BJ (cell line): ENCODE measurements around the gene GID4. TPM values are rescaled to one million over a fixed set of nuclear protein-coding genes. Genes with fewer than 3 reads are reported as not detected.
A peak's percentile ranks its signal among the peaks of the same experiment; 100 is the strongest.

Experiments
- CTCF ChIA-PET: fragments of 350-600 bp; formaldehyde crosslinking; extraction: SDS; loops from one replicate; lab custom pipeline; 2021; ENCODE audit warnings: antibody characterized with exemption, inconsistent platforms; lab: Yijun Ruan, JAX
- POLR2A ChIA-PET: fragments of 300-600 bp; sonication (Branson Sonifier 250); formaldehyde crosslinking; extraction: SDS; loops from one replicate; lab custom pipeline; 2021; ENCODE audit warnings: antibody characterized with exemption; lab: Charles Lee
- DNase-seq: peaks from one replicate; pipeline ENCODE4 v3.0.0-alpha.2; 2011; ENCODE audit warnings: low read depth
- H3K27me3 ChIP-seq: 2 replicates; pipeline ENCODE4 v1.6.0; 2011; ENCODE audit warnings: low read length; ENCODE audit not compliant: control insufficient read depth, insufficient read depth
- H3K36me3 ChIP-seq: 2 replicates; pipeline ENCODE4 v1.5.1; 2011; ENCODE audit warnings: low read length; ENCODE audit not compliant: control insufficient read depth, insufficient read depth
- H3K4me3 ChIP-seq: 2 replicates; pipeline ENCODE4 v1.5.1; 2011; ENCODE audit warnings: low read depth, mild to moderate bottlenecking, control low read depth, low read length
- polyA plus RNA-seq: library from polyadenylated mRNA; depleted of rRNA; stranded (reverse); fragments of >200 nt; gene quantifications from 2 replicates; pipeline ENCODE4 v1.2.3, GENCODE V29; 2011
- TF ChIP-seq, protein P1 (sequence below): IDR thresholded peaks from 2 replicates; pipeline ENCODE4 v1.5.1; 2011; ENCODE audit warnings: low read depth, mild to moderate bottlenecking, control low read depth, inconsistent platforms, low read length, moderate library complexity; ENCODE audit not compliant: insufficient read depth

The GID4 gene
- polyA plus RNA-seq, 1 experiment = 6.9 TPM

DNA sequence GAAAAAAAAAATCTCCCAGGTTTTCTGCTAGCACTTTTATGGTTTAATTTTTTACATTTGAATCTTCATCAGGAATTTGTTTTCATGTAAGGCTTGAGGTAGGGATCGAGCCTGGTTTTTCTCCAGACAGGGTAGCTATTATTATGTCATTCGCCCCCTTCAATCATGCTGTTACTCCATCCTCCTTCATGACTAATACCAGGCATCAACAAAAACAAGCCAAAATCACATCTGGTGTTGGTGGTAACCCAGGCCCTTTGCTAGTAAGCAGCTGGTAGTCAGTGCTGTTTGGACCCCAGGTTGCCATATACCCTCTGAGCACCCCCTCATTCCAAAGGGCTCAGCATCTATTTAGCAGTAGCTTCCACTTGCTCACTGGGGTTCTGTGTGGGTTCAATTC lies 37.0 kb upstream of the GID4 start:
- ChIA-PET CTCF (interaction anchor here (0.6 to 2.0 kb wide), 5 partner anchors 11 to 111 kb away, joined by 3 to 5 read pairs (median 3); no protein-coding TSS in a partner anchor), POLR2A (no interaction called here)

DNA sequence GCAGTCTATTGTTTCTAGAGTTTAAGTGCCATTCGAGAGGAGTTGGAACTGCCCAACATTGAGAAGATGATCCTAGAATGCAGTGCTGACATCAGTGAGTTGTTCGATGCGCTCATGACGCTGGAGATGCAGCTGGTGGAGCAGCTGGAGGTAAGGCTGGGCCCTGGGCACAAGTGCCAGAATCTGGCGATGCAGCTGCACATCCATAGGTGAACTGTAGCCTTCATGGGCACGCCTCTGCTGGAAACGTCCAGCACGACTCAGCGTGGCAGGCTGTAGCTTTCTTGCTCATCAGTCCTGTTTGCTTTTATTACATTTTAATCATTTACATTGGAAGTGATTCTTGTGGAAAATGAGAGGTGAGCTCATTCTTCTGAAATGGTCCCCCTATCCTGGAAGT lies 34.9 kb upstream of the GID4 start:
- DNase-seq = no peak
- no peak overlapping the region for H3K4me3 ChIP-seq
- ChIA-PET POLR2A (no interaction called here), CTCF (interaction anchor here (1.5 kb wide), 1 partner anchor 11 kb away, joined by 4 read pairs; no protein-coding TSS in a partner anchor)
- TF ChIP-seq, protein P1, sequence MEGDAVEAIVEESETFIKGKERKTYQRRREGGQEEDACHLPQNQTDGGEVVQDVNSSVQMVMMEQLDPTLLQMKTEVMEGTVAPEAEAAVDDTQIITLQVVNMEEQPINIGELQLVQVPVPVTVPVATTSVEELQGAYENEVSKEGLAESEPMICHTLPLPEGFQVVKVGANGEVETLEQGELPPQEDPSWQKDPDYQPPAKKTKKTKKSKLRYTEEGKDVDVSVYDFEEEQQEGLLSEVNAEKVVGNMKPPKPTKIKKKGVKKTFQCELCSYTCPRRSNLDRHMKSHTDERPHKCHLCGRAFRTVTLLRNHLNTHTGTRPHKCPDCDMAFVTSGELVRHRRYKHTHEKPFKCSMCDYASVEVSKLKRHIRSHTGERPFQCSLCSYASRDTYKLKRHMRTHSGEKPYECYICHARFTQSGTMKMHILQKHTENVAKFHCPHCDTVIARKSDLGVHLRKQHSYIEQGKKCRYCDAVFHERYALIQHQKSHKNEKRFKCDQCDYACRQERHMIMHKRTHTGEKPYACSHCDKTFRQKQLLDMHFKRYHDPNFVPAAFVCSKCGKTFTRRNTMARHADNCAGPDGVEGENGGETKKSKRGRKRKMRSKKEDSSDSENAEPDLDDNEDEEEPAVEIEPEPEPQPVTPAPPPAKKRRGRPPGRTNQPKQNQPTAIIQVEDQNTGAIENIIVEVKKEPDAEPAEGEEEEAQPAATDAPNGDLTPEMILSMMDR = no peak
- H3K36me3 ChIP-seq = no peaks in the 10 kb centered on the region
- H3K27me3 ChIP-seq = no peaks in the 10 kb centered on the region

More for the DNA sequence above, 37.0 kb upstream of the GID4 start:
- Histone ChIP-seq H3K36me3 (no peaks in the 10 kb centered on the region), H3K4me3 (no peak overlapping the region), H3K27me3 (no peaks in the 10 kb centered on the region)
- TF ChIP-seq, protein P1 = no peak
- DNase-seq = no peak

DNA sequence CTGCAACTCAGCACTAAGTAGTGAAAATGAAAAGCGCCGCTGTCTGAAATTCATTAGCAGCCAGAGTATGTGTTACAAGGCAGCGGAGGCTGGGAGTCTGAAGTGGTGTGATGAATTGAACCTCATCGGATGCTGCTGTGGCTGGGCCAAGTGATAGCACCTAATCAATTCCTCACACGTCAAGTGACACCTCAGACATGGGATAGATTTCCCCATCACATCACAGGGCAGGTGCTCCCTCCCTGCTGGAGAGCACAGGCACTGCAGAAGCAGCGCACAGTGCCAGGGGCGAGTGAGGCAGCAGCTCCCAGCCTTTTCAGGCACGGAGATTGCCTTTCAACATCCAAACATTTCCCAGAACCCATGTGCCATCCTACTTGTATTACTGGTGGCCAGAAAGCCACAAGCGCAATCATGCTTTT lies 34.3 kb upstream of the GID4 start:
- Histone ChIP-seq H3K27me3 (no peaks in the 10 kb centered on the region), H3K36me3 (no peaks in the 10 kb centered on the region), H3K4me3 (no peak overlapping the region)
- CTCF ChIA-PET = interaction anchor here (0.9 to 1.5 kb wide), 2 partner anchors 11 to 29 kb away, joined by 4 read pairs; no protein-coding TSS in a partner anchor
- POLR2A ChIA-PET = no interaction called here
- no peak for DNase-seq
- TF ChIP-seq, protein P1 = peak; percentile 10; the same call in 1 of the 2 replicates

DNA sequence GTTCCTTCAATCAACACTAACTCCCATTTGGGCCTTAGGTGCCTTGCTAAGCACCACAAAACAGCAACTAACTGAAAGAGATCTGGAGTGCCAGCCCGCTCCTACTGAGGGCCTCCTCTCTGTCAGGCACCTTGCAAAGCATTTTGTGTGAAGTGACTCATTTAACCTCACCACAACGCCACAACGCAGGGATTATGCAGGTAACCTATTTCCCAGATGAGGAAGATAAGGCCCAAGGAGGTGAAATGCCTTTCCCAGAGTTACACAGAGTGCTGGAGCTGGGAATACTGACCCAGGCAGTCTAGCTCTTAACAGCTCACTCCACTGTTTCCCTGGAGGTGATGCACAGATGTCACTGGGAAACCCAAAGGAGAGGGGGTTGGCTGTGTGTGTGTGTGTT lies 33.7 kb upstream of the GID4 start:
- 0 out of 2 replicates have a peak, but pooled peaks cover 2% of the 10 kb centered on the region for H3K36me3 ChIP-seq
- no peak for DNase-seq
- CTCF ChIA-PET = interaction anchor here (0.9 kb wide), 1 partner anchor 29 kb away, joined by 4 read pairs; no protein-coding TSS in a partner anchor
- H3K4me3 ChIP-seq = no peak overlapping the region
- H3K27me3 ChIP-seq = no peaks in the 10 kb centered on the region
- POLR2A ChIA-PET = no interaction called here
- TF ChIP-seq, protein P1 = no peak

DNA sequence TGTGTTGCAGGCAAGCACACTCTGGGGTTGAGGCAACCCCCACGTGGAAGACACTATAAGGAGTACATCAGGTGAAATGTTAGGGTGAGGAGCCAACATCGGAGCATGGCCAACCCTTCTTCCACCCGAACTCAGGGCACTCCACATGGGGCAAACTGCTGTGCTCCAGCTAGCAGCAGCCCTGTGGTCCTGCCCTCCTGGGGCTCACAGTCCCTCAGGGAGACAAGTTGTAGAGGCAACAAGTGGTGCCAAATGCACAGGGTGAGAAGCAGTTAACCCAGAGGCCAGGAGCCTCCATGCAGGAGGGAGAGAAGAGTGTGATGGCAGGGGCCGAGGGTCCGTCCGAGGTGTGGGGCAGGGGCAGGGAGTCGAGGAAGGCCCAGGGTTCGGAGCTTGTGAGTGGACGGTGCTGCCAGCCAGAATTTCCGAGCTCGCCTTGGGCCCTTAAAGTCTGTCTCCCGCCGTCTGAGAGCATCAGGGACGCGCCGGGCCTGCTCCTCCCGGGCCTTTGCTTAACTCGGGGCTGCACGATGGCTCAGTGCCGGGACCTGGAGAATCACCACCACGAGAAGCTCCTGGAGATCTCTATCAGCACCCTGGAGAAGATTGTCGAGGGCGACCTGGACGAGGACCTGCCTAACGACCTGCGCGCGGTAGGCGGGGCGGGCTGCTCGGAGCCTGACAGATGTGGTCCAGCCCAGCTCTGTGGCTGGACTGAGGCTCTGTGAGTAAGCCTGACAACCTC lies 32.5 kb upstream of the GID4 start:
- no peak for DNase-seq
- Histone ChIP-seq H3K4me3 (no peak overlapping the region), H3K27me3 (no peaks in the 10 kb centered on the region), H3K36me3 (peaks cover 2% of the 10 kb centered on the region; the same call in 1 of the 2 replicates)
- TF ChIP-seq, protein P1 = no peak
- ChIA-PET CTCF (no interaction called here), POLR2A (no interaction called here)
